Measurements from ENCODE around the gene SOX2. TPM values are rescaled to one million over a fixed set of nuclear protein-coding genes. Genes with fewer than 3 reads are reported as not detected.
"Not testable (repeated sequence)": the region's sequence is repeated elsewhere in the genome, so short reads cannot be mapped to it uniquely, and the experiment has no call there.

The SOX2 gene
- total RNA-seq, 2 donors from 2014 or later = 0.19 to 0.29 TPM

DNA sequence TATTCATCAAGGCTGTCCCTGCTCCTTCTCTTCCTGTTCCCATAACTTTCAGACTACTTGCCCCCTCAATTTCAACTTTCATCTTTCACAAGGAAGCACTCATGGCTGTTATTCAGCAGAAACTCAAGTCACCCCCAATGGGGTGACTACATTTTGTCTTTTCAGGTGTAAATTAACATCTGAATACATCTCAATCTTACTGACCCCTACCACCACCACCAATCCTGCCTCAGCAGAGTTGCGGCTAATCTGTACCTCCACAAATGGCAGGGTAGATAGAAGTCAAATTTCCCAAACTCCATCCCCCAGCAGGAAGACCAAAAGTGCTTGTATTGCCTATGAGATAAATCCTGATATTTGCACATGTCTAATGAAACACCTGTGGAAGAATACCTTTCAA is 19.2 kb downstream of the SOX2 start:
- intact Hi-C loops (cut with DNase I) = no loop called here
- no peak for DNase-seq (ENCODE audit: low spot score)

DNA sequence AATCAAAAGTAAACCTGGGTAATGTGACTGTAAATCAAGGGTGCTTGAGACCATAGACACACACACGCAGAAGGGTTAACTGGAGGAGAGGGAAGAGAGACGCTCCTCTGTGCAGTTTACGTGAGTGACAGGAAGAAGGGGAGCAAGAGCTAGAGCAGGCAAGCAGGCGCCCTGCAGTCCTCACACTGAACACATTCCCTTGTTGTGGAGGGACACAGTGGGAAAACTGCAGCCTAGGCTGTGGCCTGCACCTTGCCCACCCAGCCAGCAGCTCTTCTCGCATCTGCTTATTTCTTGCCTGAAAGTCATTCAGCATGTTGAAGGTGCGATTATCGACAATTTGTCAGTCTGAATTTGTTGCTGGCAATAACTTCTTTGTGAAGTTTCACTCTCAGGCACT is 24.2 kb downstream of the SOX2 start:
- DNase-seq (ENCODE audit: low spot score) = no peak

DNA sequence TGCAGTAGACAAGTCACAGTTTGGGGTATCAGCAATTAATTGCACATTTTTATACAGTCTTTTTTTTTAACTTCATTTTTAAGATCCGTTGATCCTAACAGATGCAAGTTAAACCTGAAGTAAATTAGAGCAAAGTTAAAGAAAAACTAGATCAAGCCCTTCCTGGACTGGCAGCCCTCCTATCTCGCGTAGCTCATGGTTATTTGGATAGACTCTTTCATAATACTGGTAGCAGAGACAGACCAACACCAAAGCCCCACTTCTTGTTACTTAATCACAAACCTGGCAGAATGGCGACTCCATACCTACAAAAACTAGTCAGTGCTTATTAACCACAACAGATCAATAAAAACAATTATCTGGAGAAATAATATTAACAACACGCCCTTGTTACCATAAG is 26.8 kb downstream of the SOX2 start:
- intact Hi-C loops (cut with DNase I) = no loop called here
- DNase-seq (ENCODE audit: low spot score) = no peak

More for the DNA sequence above, 24.2 kb downstream of the SOX2 start:
- intact Hi-C loops (cut with DNase I) = no loop called here

DNA sequence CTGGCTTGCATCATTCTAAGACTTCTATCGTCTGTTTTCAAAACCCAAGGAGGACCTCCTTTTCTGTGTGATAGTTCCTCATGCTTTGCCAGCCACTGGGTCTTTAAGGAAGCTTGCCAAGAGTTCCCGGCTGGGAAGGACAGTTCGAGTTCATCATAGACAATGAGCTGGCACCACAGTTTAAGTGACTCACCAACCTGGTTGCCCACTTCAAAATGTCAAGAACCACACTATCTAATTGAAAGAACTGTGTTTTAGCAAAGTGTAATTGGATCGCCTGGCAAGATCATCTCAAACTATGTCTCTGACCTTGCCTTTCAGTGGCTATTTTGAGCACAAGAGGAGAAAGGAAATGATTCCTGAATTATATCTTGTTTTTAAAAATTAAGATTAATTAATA is 27.9 kb downstream of the SOX2 start:
- intact Hi-C loops (cut with DNase I) = no loop called here
- no peak for DNase-seq (ENCODE audit: low spot score)

DNA sequence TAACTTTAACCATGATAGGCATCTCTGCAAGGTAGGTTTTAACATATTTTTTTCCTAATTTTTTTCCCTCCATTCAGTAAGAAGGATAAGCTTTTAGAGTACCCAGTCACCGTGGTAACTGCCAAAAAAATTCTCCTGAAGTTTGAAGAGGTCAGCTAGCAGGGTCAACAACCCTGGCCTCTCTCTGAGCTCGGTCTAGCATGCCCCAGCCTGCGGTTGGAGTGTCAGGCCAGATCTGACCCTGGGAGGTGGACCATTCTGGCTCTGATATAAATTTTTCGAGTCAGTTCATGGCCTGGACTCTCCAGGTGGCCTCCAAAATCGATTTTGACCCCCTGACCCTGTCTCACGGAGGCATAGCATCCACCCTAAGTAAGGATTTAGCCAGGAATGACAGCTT is 29.7 kb downstream of the SOX2 start:
- intact Hi-C loops (cut with DNase I) = no loop called here
- no peak for DNase-seq (ENCODE audit: low spot score)

DNA sequence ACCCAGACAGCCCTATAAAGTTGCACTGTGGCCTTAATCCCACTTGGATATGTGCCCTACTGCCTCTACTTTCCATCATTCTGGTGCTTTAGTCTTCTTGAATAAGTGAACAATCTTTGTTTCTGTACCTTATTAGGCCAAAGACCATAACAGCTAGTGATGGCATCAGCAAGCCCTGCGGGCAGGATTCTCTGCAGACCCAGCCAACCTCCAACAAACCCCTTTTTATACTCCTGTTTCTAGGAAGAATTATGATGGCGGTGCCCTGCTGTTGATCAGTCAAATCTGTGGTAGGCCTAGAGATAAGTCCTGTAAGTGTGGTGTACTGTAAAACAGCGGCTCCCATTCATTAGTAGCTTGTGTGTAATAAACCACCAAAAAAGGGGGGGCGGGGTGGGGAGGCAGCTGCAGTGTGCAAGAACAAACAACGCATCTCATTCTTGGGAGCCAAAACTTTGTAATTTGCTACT is 40.5 kb downstream of the SOX2 start:
- no peak for DNase-seq (ENCODE audit: low spot score)
- intact Hi-C loops (cut with DNase I) = no loop called here

DNA sequence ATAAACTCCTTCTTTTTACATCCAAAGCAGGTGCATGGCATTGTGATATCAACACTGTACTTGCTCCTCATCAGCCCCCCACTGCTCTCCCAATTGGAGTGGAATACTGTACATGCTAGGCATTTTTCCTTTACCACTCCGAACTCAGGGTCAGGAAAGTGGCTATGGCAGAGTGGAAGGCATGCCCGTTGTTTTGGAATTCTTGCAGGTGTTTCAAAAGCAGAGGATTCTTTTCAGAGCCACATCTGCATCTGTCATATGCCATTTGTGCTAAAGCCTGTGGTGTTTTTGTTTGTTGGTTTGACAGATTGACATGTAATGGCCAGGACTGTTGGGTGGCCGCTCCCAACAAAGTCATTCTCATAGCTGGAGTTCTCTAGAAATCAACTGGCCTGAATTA is 41.7 kb downstream of the SOX2 start:
- intact Hi-C loops (cut with DNase I) = no loop called here
- no peak for DNase-seq (ENCODE audit: low spot score)

DNA sequence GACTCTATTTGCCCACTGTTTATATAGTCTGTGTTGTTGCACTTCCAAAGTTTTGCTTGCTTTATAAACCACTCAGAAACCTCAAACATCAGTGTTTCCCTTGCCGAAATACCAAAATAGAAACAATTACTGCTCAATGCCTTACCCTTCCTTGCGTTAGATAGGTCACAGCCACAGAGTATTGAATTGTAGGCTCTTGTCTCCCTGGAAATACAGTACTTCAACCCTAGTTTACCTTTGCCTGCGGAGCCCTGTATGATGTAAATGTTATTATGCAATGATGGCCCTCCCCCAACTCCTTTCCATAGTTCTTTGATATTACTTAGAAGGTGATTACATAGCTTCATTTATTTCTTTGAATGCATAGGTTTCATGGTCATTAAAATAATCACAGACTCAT is 44.2 kb downstream of the SOX2 start:
- intact Hi-C loops (cut with DNase I) = no loop called here
- no peak for DNase-seq (ENCODE audit: low spot score)

DNA sequence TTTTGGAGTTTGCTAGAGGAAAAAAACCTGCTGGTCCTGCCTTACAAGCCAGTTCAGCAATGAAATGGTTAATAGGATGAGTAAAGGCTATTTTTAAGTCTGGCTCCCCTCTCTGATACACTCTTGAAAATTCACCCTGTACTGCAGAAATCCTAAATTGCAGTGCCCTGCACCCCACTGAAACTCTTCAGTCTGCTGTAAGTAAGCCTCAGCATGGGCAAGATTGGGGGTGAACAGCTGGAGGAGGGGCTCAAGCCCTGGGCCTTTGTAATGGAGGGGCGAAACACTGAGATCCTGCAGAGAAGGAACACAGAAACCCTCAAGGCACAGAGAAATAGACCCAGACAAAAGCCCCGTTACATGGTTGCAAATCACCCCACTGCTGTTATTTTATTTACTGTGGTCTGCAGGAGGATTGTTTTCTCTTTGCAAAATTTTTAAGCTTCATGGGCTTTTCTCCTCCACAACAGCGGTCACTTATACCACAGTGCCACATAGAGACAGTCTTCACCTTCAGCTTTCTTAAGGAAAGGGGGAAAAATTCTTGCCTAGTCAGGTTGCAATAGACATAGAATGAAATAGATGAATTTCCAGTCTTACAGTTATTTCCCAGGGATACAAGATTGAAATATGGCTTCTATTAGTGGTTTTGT is 45.0 kb downstream of the SOX2 start:
- no peak for DNase-seq (ENCODE audit: low spot score)
- intact Hi-C loops (cut with DNase I) = no loop called here

DNA sequence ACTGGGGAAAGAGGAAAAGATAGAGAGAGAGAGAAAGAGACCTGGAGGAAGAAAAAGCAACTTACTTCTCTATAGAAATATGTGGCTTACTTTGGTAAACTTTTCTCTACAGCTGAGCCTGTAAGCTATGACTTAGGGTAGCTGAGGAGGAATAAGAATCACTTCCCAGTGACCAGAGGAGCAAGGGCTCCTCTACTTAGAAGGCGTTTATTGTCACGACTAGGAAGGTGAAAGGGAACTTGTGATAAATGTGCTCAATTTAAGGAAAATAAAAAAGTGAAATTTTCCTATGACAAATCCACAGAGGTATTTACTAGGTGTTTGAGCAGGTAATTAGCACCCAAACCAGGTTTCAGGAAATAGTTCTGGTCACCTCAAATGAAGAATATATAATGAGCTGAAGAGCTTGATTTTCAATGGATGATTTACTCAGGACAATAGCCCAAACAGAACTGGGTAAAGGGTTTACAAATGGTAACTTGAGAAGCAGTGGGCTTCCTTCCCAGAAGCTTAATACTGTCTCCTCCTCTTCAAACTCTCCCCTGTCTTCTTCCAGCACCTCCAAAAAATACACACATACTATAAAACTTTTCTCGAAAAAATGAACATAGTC is 46.1 kb downstream of the SOX2 start:
- no peak for DNase-seq (ENCODE audit: low spot score)
- intact Hi-C loops (cut with DNase I) = no loop called here

DNA sequence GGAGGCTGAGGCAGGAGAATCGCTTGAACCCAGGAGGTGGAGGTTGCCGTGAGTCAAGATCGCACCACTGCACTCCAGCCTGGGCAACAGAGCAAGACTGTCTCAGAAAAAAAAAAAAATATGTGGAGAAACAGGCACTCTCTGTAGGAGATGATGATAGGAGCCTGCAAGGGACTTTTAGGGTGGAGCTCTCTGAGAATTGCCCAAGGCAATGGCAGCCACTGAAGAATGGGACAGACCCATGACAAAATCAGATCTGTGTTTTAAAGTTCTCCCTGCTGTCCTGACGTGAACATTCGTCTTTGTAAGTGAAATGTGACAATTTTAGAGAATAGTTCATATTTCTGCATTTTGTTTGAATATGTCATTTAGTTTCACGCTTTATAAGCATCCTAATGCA is 50.2 kb downstream of the SOX2 start:
- intact Hi-C loops (cut with DNase I) = no loop called here
- no peak for DNase-seq (ENCODE audit: low spot score)

DNA sequence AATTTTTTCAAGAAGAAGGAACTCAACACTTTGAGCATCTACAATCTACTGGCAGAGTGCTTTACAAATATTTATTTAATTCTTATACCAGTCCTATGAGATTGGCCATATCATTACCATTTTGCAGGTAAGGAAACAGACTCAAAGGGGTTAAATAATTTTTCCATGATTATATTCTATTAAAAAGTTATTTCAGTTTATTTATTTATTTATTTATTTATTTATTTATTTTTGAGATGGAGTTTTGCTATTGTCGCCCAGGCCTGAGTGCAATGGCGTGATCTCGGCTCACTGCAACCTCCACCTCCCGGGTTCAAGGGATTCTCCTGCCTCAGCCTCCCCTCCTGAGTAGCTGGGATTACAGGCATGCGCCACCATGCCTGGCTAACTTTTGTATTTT is 52.3 kb downstream of the SOX2 start:
- intact Hi-C loops (cut with DNase I); DNase-seq (ENCODE audit: low spot score): not testable (repeated sequence)
